ENCODE measurements around the gene RDH5. TPM values are rescaled to one million over a fixed set of nuclear protein-coding genes. Genes with fewer than 3 reads are reported as not detected.

The RDH5 gene
- total and polyA plus RNA-seq, 2 of the 4 experiments (the other 2 are of a cell fraction) = 7.3 to 18.8 TPM

DNA sequence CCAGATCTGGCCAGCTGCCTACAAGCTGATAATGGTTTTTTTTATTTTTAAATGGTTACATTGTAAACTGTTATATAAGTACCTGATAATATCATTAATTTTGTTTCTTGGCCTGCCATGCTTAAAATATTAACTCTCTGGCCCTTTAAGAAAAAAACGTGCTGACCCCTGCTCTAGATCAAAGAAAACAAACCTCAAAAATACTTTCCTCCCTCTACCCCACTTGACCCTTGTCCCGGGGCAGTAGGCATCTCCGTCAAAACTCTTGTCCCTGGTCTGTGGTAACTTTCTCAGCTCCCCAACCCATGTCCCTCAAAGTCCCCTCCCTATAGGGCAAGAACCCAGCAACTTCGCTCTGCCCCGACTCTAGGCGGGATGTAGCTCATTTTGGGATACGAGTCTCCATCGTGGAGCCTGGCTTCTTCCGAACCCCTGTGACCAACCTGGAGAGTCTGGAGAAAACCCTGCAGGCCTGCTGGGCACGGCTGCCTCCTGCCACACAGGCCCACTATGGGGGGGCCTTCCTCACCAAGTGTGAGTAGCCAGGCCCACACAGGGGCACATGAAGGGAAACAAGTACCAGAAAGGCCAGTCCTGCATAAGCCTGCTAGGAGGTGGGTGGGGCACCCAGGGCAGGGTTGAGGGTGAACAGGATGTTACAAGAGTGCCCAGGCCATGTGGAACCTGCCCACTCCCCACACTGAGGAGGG is 3.5 kb downstream of the RDH5 start:
- Histone ChIP-seq H2BK5ac (ENCODE audit: low read depth, low read length, poor library complexity, severe bottlenecking) (no peak overlapping the region), H3K27ac (ENCODE audit: insufficient read depth, low read length) (no peak overlapping the region)

More for the DNA sequence above, 3.5 kb downstream of the RDH5 start:
- Histone ChIP-seq H4K20me1 (ENCODE audit: insufficient read depth, low read length) (peaks cover 68% of the 10 kb centered on the region), H4K91ac (ENCODE audit: insufficient read depth, low read depth, low read length) (no peak overlapping the region), H3K4me1 (ENCODE audit: control insufficient read depth, insufficient read depth, low read length) (peaks cover 23% of the 10 kb centered on the region), H3K9ac (ENCODE audit: low read depth, low read length) (no peak overlapping the region), H3K79me1 (ENCODE audit: low read depth in 1 of 2, low read length in 2 of 2) (peaks cover 15 to 65% of the 10 kb centered on the region in 2 experiments), H4K5ac (ENCODE audit: low read depth, low read length) (no peak overlapping the region), H2AK5ac (ENCODE audit: low read depth, low read length) (no peak overlapping the region; the same call in 1 of the 2 replicates), H2BK120ac (ENCODE audit: low read depth, low read length) (no peak overlapping the region), H3K56ac (ENCODE audit: extremely low read depth, insufficient read depth, low read length) (no peak overlapping the region), H3K9me1 (ENCODE audit: insufficient read depth, low read length) (peaks cover 12% of the 10 kb centered on the region; the same call in 1 of the 2 replicates), H3K14ac (replicated peaks; ENCODE audit: low read depth, low read length) (no peak overlapping the region), H3K36me3 (ENCODE audit: control insufficient read depth, insufficient read depth, low read length) (peaks cover 45% of the 10 kb centered on the region), H3K4me2 (ENCODE audit: low read depth, low read length) (no peak overlapping the region), H3K9me3 (ENCODE audit: control insufficient read depth, insufficient read depth, low read length) (no peaks in the 10 kb centered on the region), H2BK20ac (ENCODE audit: low read depth, low read length) (no peak overlapping the region), H2BK15ac (ENCODE audit: low read depth, low read length) (no peak overlapping the region), H2AFZ (replicated peaks; ENCODE audit: low read length, poor library complexity) (peak overlapping the region; percentile 5), H2AK9ac (replicated peaks; ENCODE audit: low read depth, low read length, poor library complexity) (peak overlapping the region; percentile 17), H3K27me3 (ENCODE audit: control insufficient read depth, insufficient read depth, low read length) (no peaks in the 10 kb centered on the region), H3K23ac (ENCODE audit: low read depth, low read length) (no peak overlapping the region), H3K18ac (ENCODE audit: low read depth, low read length) (no peak overlapping the region), H3K4me3 (ENCODE audit: insufficient read depth, low read depth, low read length) (no peak overlapping the region), H3K4ac (ENCODE audit: low read depth, low read length) (no peak overlapping the region), H4K8ac (ENCODE audit: low read depth in 2 of 2, low read length in 2 of 2) (no peak overlapping the region)
- TF ChIP-seq POLR2A (IDR thresholded peaks at IDR 0.05; ENCODE audit: low read depth, low read length) = no peak; the same call in 1 of the 2 replicates
- TF ChIP-seq RFX5 (IDR thresholded peaks at IDR 0.05; ENCODE audit: low read depth, low read length) = 0 out of 2 replicates have a peak, but pooled peaks have one; percentile 8
- ChIA-PET POLR2A (ENCODE audit: unreplicated experiment) (no interaction called here), CTCF (no interaction called here)
- dilution Hi-C loops (cut with HindIII; ENCODE audit: low sequenced_read_pairs, unreplicated experiment) = no loop called here
- WGBS, 2 experiments (ENCODE audit: extremely low coverage in 2 of 2, insufficient read length in 1 of 2) = 91% methylated on average over 8 of the region's 10 CpGs; no CpG with 5 or more reads in 1 of the 2 experiments
- ATAC-seq (ENCODE audit: low read depth) (no peak), DNase-seq (no peak)
- in situ Hi-C loops (cut with MboI; ENCODE audit: low sequenced_read_pairs) = no loop called here
- BruUV-seq (replicated peaks) = no TSS peak
- intact Hi-C loops (cut with micrococcal nuclease) = no loop called here
